Subcutaneous abdominal adipose tissue (tissue), 5 donors: ENCODE measurements around the gene DERL2.
A peak's percentile ranks its signal among the peaks of the same experiment; 100 is the strongest.

Experiments
- H3K27ac ChIP-seq: one replicate; pipeline ENCODE4 v1.7.0; 2013; ENCODE audit warnings: low read depth, mild to moderate bottlenecking, inconsistent platforms, low read length, moderate library complexity
- H3K27me3 ChIP-seq, 5 donors: one replicate each; pipeline ENCODE4 v1.7.0; 2013; ENCODE audit warnings: low read length in 5 of 5, inconsistent platforms in 1 of 5; ENCODE audit not compliant: control insufficient read depth in 5 of 5, insufficient read depth in 4 of 5
- H3K36me3 ChIP-seq, 5 donors: one replicate each; pipeline ENCODE4 v1.7.0; 2013; ENCODE audit warnings: low read length in 5 of 5; ENCODE audit not compliant: control insufficient read depth in 5 of 5, insufficient read depth in 5 of 5
- H3K4me1 ChIP-seq, 5 donors: one replicate each; pipeline ENCODE4 v1.7.0; 2013; ENCODE audit warnings: low read length in 5 of 5, mild to moderate bottlenecking in 3 of 5, moderate library complexity in 1 of 5; ENCODE audit not compliant: control insufficient read depth in 5 of 5, insufficient read depth in 5 of 5
- H3K4me3 ChIP-seq, 5 donors: one replicate each; pipeline ENCODE4 v1.7.0; 2013; ENCODE audit warnings: low read length in 5 of 5, low read depth in 1 of 5
- H3K9ac ChIP-seq, 5 donors: one replicate each; pipeline ENCODE4 v1.7.0; 2013; ENCODE audit warnings: low read length in 5 of 5, mild to moderate bottlenecking in 4 of 5, moderate library complexity in 3 of 5
- H3K9me3 ChIP-seq, 5 donors: one replicate each; pipeline ENCODE4 v1.7.0; 2013; ENCODE audit warnings: low read length in 5 of 5; ENCODE audit not compliant: control insufficient read depth in 5 of 5
- donor health status: healthy.
- donor health status: healthy.
- donor health status: healthy.
- donor health status: healthy.
- donor health status: healthy.

DERL2 gene

DNA sequence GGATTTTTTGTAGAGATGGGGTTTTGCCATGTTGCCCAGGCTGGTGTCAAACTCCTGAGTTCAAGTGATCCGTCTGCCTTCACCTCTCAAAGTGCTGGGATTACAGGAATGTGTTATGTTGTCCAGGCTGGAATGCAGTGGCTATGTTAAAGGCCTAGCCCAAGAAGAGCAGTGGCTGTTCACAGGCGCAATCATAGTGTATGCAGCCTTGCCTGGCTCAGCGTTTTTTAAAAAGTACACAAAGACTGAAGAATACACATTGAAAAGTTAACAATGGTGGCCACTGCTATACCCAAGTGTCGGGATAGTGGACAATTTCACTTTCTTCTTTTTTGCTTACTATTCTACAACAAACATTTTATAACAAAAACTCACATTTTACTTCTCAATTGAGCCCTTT is 7.0 kb downstream of the DERL2 start:
- Histone ChIP-seq H3K27me3 (no peaks in the 10 kb centered on the region), H3K27ac (no peak overlapping the region), H3K4me3 (no peak overlapping the region), H3K36me3 (peaks cover 64 to 84% (median 75%) of the 10 kb centered on the region in 5 donors), H3K9ac (no peak overlapping the region), H3K9me3 (no peaks in the 10 kb centered on the region), H3K4me1 (no peaks in the 10 kb centered on the region)

GRCh38 chr17:5473906-5474305 is 12.1 kb downstream of the DERL2 start:
- Histone ChIP-seq H3K4me1 (peaks cover 0 to 7% (median 5%) of the 10 kb centered on the region in 5 donors), H3K9ac (no peak overlapping the region), H3K36me3 (peaks cover 34 to 63% (median 53%) of the 10 kb centered on the region in 5 donors), H3K9me3 (no peaks in the 10 kb centered on the region), H3K4me3 (no peak overlapping the region), H3K27ac (no peak overlapping the region), H3K27me3 (no peaks in the 10 kb centered on the region)

- peaks cover 4 to 17% (median 16%) of the 10 kb centered on the region in 5 donors for H3K4me1 ChIP-seq
- no peak overlapping the region for H3K9ac ChIP-seq
- no peak overlapping the region for H3K4me3 ChIP-seq
- H3K27ac ChIP-seq = no peak overlapping the region
- peaks cover 24 to 49% (median 40%) of the 10 kb centered on the region in 5 donors for H3K36me3 ChIP-seq
- H3K9me3 ChIP-seq = no peaks in the 10 kb centered on the region
- no peaks in the 10 kb centered on the region for H3K27me3 ChIP-seq
These were observed 13.5 kb downstream of the DERL2 start for GRCh38 chr17:5472511-5472910.

- Histone ChIP-seq H3K27me3 (no peaks in the 10 kb centered on the region), H3K9ac (peak overlapping the region; percentile 76 to 92 (median 88)), H3K27ac (peak overlapping the region; percentile 48), H3K4me1 (peaks cover 4 to 27% (median 21%) of the 10 kb centered on the region in 5 donors), H3K9me3 (no peaks in the 10 kb centered on the region), H3K4me3 (peak overlapping the region; percentile 86 to 95 (median 90)), H3K36me3 (peaks cover 2 to 15% (median 10%) of the 10 kb centered on the region in 5 donors)
These were observed 17.9 kb downstream of the DERL2 start for GRCh38 chr17:5468075-5468473.

DNA sequence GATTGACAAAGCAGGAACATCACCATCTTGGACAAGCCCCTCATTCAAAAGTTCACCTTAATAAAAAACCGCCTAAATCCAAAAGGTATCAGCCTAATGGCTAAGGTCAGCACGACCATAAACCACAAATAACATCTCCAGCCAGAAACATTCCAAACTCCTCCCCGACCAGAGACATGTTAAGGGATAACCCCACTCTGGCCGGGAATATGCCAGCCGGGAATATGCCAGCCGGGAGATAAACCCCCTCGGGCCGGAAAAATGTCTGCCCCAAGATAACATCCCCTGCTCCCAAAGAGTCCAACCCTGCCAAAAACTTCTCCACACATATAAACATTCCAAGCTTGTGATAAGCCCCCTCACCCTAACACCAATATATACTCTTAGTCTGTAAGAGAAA is 18.6 kb downstream of the DERL2 start:
- H3K27ac ChIP-seq = no peak overlapping the region
- peak overlapping the region; percentile 76 to 92 (median 88) for H3K9ac ChIP-seq
- H3K4me1 ChIP-seq = peaks cover 4 to 27% (median 21%) of the 10 kb centered on the region in 5 donors
- no peaks in the 10 kb centered on the region for H3K9me3 ChIP-seq
- peaks cover 0 to 10% (median 6%) of the 10 kb centered on the region in 5 donors for H3K36me3 ChIP-seq
- peak overlapping the region; percentile 86 to 95 (median 90) for H3K4me3 ChIP-seq
- H3K27me3 ChIP-seq = no peaks in the 10 kb centered on the region

GRCh38 chr17:5466295-5466694 is 19.7 kb downstream of the DERL2 start:
- Histone ChIP-seq H3K36me3 (peaks cover 0 to 7% (median 5%) of the 10 kb centered on the region in 5 donors), H3K4me3 (no peak overlapping the region), H3K27ac (no peak overlapping the region), H3K4me1 (peaks cover 4 to 27% (median 21%) of the 10 kb centered on the region in 5 donors), H3K9ac (no peak overlapping the region), H3K27me3 (no peaks in the 10 kb centered on the region), H3K9me3 (no peaks in the 10 kb centered on the region)

DNA sequence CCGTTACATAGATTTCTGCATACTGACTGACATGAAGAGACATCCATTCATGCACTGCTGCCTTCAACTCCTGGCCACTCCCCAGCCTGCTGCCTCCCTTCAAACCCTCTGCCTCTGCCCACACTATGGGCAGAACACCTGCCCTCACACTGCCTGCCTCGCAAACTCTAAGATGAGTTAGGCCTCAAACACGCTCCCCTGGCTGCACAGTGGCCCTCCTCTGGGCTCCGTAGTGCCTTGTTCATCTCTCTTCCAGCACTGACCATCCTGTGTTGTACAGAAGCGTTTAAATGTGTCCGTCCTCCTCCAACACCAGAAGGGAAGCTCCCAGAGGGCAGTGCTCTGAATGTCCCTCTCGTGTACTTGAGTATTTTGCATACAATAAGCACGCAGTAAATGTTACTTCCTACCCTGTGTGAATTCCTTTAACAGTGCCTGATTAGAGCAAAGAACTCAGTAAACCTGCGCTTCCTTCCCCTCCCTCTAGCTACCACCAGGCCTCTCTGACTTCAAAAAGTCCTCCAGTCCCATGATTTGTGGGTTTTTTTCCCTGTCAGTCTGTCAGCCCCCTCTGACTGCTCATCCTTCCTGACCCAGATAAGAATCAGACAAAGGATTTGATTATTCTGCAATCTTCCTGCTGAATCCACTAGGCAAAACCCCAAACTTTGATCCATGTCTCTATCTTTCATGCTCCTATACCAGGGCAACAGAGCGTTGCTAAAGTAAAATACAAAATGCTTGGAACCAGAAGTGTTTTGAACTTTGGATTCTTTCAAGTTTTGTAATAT is 21.1 kb downstream of the DERL2 start:
- Histone ChIP-seq H3K9ac (no peak overlapping the region), H3K9me3 (no peaks in the 10 kb centered on the region), H3K4me3 (no peak overlapping the region), H3K27me3 (no peaks in the 10 kb centered on the region), H3K36me3 (peaks cover 0 to 18% (median 15%) of the 10 kb centered on the region in 5 donors), H3K4me1 (peaks cover 4 to 27% (median 21%) of the 10 kb centered on the region in 5 donors), H3K27ac (no peak overlapping the region)

- Histone ChIP-seq H3K9me3 (no peaks in the 10 kb centered on the region), H3K27ac (no peak overlapping the region), H3K4me1 (no peaks in the 10 kb centered on the region), H3K27me3 (no peaks in the 10 kb centered on the region), H3K36me3 (peaks cover 16 to 72% (median 58%) of the 10 kb centered on the region in 5 donors), H3K9ac (no peak overlapping the region), H3K4me3 (no peak overlapping the region)
These were observed 39.2 kb downstream of the DERL2 start for GRCh38 chr17:5446786-5447185.

GRCh38 chr17:5444209-5444608 is 41.8 kb downstream of the DERL2 start:
- Histone ChIP-seq H3K9ac (no peak overlapping the region), H3K4me3 (no peak overlapping the region), H3K9me3 (no peaks in the 10 kb centered on the region), H3K27me3 (no peaks in the 10 kb centered on the region), H3K4me1 (peaks cover 0 to 5% (median 5%) of the 10 kb centered on the region in 5 donors), H3K36me3 (peaks cover 5 to 56% (median 42%) of the 10 kb centered on the region in 5 donors), H3K27ac (no peak overlapping the region)

DNA sequence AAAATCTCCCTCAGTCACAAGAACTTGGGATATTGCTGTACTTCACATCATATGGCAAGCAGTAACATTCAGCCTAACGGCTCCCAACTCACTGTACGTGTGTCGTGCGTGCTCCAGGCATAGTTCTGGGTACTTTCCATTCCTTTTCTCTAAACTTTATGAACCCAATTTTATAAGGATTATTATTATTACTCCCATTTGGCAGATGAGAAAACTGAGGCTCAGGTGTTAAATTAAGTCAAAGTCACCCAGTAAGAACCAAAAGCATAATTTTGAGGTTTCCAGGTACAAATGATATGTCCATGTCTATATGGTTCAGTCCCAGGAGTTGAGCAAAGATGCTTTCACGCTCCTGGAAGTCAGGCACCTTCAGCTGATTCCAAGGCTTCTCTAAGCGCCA is 42.2 kb downstream of the DERL2 start:
- H3K9ac ChIP-seq = no peak overlapping the region
- peaks cover 5 to 54% (median 40%) of the 10 kb centered on the region in 5 donors for H3K36me3 ChIP-seq
- no peak overlapping the region for H3K27ac ChIP-seq
- H3K9me3 ChIP-seq = no peaks in the 10 kb centered on the region
- H3K27me3 ChIP-seq = no peaks in the 10 kb centered on the region
- H3K4me3 ChIP-seq = no peak overlapping the region
- peaks cover 0 to 6% (median 6%) of the 10 kb centered on the region in 5 donors for H3K4me1 ChIP-seq
